Measurements from ENCODE around the gene ZNF683. TPM values are rescaled to one million over a fixed set of nuclear protein-coding genes. Genes with fewer than 3 reads are reported as not detected.
"Not testable (repeated sequence)": the region's sequence is repeated elsewhere in the genome, so short reads cannot be mapped to it uniquely, and the experiment has no call there.

ZNF683 gene
- total and polyA plus RNA-seq, 2 donors = 0.19 TPM; not detected in 1

DNA sequence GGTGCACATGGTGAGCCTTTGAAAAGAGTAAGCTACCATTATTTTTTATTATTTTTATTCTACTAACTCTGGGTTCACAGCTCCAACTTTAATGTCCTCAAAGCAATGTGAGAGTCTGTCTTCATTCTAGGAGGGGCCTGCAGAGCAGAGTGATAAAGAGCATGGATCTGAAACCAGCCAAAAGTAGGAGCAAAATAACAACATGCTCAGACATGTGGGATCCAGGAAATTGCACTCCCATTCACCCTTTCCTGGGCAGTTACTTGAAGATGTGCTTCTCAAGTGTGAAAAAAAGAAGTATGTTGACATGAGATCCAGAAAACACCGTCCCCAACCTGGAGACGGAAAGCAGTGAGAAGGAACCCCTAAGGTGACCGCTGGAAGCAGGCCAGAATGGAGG, 29.3 kb upstream of the ZNF683 start:
- Histone ChIP-seq H3K36me3 (ENCODE audit: insufficient read depth) (no peaks in the 10 kb centered on the region), H3K4me1 (ENCODE audit: insufficient read depth) (no peaks in the 10 kb centered on the region), H3K27ac (ENCODE audit: low read depth) (no peak overlapping the region), H3K4me3 (ENCODE audit: low read depth, low read length) (no peak overlapping the region)
- DNase-seq (ENCODE audit: extremely low spot score) = no peak
- WGBS = 77% methylated on average over 3 of the region's 3 CpGs

GRCh38 chr1:26399034-26399433, 26.5 kb upstream of the ZNF683 start:
- Histone ChIP-seq H3K4me1 (ENCODE audit: insufficient read depth) (no peaks in the 10 kb centered on the region), H3K27ac (ENCODE audit: low read depth) (no peak overlapping the region), H3K36me3 (ENCODE audit: insufficient read depth) (no peaks in the 10 kb centered on the region), H3K4me3 (ENCODE audit: low read depth, low read length) (no peak overlapping the region)
- WGBS = 79% methylated on average over 3 of the region's 3 CpGs
- no peak for DNase-seq (ENCODE audit: extremely low spot score)

DNA sequence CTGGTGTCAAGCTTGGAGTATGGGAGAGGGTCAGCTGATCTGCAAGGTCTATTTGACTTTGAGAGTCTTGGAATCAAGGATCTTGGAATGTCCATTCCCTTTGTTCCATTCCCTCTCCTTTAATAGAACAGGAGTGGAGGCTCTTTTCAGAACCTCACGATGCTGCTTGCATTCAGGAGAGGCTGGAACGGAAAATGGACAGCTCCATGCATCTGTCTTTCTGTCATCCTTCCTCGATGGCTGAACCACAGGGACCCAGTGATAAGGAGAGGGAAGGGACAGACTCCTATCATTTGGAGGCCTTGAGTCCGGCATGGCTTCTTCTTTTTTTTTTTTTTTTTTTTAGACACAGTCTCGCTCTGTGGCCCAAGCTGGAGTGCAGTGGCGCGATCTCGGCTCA, 23.2 kb upstream of the ZNF683 start:
- H3K36me3 ChIP-seq (ENCODE audit: insufficient read depth) = no peaks in the 10 kb centered on the region
- H3K4me3 ChIP-seq (ENCODE audit: low read depth, low read length) = no peak overlapping the region
- 85% methylated on average over 8 of the region's 8 CpGs for WGBS
- DNase-seq (ENCODE audit: extremely low spot score) = no peak
- no peak overlapping the region for H3K27ac ChIP-seq (ENCODE audit: low read depth)
- no peaks in the 10 kb centered on the region for H3K4me1 ChIP-seq (ENCODE audit: insufficient read depth)

GRCh38 chr1:26391450-26391849, 18.9 kb upstream of the ZNF683 start:
- H3K4me3 ChIP-seq (ENCODE audit: low read depth, low read length) = no peak overlapping the region
- H3K36me3 ChIP-seq (ENCODE audit: insufficient read depth) = no peaks in the 10 kb centered on the region
- H3K4me1 ChIP-seq (ENCODE audit: insufficient read depth) = no peaks in the 10 kb centered on the region
- no peak overlapping the region for H3K27ac ChIP-seq (ENCODE audit: low read depth)
- WGBS = 3% methylated on average over 3 of the region's 3 CpGs
- DNase-seq (ENCODE audit: extremely low spot score) = no peak

DNA sequence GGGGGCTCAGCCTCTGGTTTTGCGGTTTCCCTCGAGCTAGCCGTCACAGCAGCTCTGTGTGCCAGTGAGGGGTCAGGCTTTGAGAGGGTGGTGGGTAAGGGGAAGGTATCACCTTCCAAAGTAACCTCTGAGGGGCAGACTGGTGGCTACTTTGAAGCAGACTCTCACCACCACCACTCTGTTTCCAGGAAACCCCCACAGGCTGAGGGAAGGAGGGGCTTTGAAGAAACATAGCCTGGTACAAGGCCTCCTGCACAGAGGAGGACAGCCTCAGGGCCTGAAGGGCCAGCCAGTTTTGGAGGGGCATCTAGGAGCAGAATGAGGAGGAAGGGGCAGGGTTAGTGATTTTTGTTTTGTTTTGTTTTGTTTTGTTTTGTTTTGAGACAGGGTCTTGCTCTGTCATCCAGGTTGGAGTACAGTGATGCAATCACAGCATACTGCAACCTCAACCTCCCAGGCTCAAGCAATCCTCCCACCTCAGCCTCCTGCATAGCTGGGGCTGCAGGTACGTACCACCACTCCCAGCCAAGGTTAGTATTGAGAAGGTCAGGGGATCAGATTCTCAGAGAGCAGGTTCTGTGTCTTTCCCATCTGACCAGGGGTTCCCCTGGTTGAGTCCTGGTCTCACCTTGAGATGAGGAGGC, 17.2 kb upstream of the ZNF683 start:
- no peak overlapping the region for H3K27ac ChIP-seq (ENCODE audit: low read depth)
- no peak overlapping the region for H3K4me3 ChIP-seq (ENCODE audit: low read depth, low read length)
- H3K4me1 ChIP-seq (ENCODE audit: insufficient read depth) = no peaks in the 10 kb centered on the region
- no peaks in the 10 kb centered on the region for H3K36me3 ChIP-seq (ENCODE audit: insufficient read depth)
- DNase-seq (ENCODE audit: extremely low spot score) = no peak
- WGBS = 63% methylated on average over 4 of the region's 4 CpGs

DNA sequence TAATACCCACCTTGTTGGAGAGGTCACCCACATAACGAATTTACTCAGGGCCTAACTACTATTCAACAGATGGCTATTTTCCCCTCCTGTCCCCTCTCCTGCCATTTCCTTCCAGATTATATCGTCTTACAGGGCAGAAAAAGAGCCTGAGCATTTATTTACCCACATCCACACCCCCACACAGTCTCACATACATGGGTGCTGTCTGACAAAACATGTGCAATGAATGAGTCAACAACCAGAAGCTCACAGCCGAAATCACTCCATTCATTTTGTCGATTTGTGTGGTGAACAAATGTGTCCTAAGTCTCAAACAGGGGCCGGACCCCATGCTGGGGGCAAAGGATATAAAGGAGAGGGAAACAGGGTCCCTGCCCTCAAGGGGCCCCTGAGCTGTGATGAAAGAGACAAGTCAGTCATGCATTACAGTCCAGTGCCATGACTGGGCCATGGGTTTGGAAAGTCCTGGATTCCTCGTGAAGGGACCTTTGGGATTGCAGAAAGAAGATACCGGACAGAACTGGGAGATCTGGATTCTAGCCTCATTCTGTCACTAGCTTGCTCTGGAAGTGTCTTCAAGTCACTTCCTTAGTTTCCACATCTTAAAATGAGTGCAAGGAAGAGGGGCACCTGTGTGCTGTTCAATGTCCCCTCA, 16.4 kb upstream of the ZNF683 start:
- Histone ChIP-seq H3K4me1 (ENCODE audit: insufficient read depth) (no peaks in the 10 kb centered on the region), H3K36me3 (ENCODE audit: insufficient read depth) (no peaks in the 10 kb centered on the region), H3K4me3 (ENCODE audit: low read depth, low read length) (no peak overlapping the region), H3K27ac (ENCODE audit: low read depth) (no peak overlapping the region)
- 72% methylated on average over 7 of the region's 7 CpGs for WGBS
- no peak for DNase-seq (ENCODE audit: extremely low spot score)

GRCh38 chr1:26387447-26387846, 14.9 kb upstream of the ZNF683 start:
- 72% methylated on average over 7 of the region's 7 CpGs for WGBS
- H3K27ac ChIP-seq (ENCODE audit: low read depth) = no peak overlapping the region

GRCh38 chr1:26385063-26385462, 12.5 kb upstream of the ZNF683 start:
- WGBS = 94% methylated on average over 3 of the region's 3 CpGs
- H3K36me3 ChIP-seq (ENCODE audit: insufficient read depth); H3K27ac ChIP-seq (ENCODE audit: low read depth): not testable (repeated sequence)

More at GRCh38 chr1:26387447-26387846, 14.9 kb upstream of the ZNF683 start:
- H3K4me3 ChIP-seq (ENCODE audit: low read depth, low read length) = no peak overlapping the region
- no peaks in the 10 kb centered on the region for H3K36me3 ChIP-seq (ENCODE audit: insufficient read depth)
- no peak for DNase-seq (ENCODE audit: extremely low spot score)
- no peaks in the 10 kb centered on the region for H3K4me1 ChIP-seq (ENCODE audit: insufficient read depth)

DNA sequence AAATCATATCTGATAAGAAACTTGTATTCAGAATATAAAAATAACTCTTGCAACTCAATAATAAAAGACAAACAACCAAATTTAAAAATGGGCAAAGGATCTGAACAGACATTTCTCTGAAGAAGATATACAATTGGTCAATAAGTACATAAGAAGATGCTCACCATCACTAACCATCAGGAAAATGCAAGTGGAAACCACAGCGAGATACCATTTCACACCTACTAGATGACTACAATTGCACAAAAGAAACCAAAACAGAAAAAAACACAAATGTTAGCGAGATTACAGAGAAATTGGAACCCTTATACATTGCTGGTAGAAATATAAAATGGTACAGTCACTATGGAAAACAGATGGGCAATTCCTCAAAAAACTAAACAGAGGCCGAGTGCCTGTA, 11.5 kb upstream of the ZNF683 start:
- WGBS = 78% methylated on average over 3 of the region's 3 CpGs
- H3K27ac ChIP-seq (ENCODE audit: low read depth) = no peak overlapping the region

More at GRCh38 chr1:26385063-26385462, 12.5 kb upstream of the ZNF683 start:
- not testable (repeated sequence) for H3K4me3 ChIP-seq (ENCODE audit: low read depth, low read length); DNase-seq (ENCODE audit: extremely low spot score); H3K4me1 ChIP-seq (ENCODE audit: insufficient read depth)

DNA sequence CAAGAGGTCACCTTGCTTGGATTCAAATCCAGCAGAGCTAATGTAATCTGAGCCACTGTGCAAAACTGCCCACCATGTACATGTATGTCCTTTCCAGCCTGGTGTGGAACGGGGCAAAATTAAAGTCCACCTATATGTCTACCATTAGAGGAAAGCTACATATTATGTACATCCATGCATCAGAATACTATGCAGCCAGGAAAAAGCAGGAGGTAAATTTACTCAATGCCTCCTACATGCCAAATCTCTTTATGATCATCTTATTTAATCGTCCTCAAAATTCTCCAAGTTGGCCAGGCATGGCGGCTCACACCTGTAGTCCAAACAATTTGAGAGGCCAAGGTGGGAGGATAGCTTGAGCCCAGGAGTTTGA, 6.3 kb upstream of the ZNF683 start:
- Histone ChIP-seq H3K36me3 (ENCODE audit: insufficient read depth) (no peaks in the 10 kb centered on the region), H3K4me3 (ENCODE audit: low read depth, low read length) (no peak overlapping the region), H3K27ac (ENCODE audit: low read depth) (no peak overlapping the region), H3K4me1 (ENCODE audit: insufficient read depth) (no peaks in the 10 kb centered on the region)
- no peak for DNase-seq (ENCODE audit: extremely low spot score)
- WGBS = 96% methylated on average over 3 of the region's 3 CpGs

More for the DNA sequence above, 11.5 kb upstream of the ZNF683 start:
- Histone ChIP-seq H3K4me1 (ENCODE audit: insufficient read depth) (no peaks in the 10 kb centered on the region), H3K4me3 (ENCODE audit: low read depth, low read length) (no peak overlapping the region), H3K36me3 (ENCODE audit: insufficient read depth) (no peaks in the 10 kb centered on the region)
- no peak for DNase-seq (ENCODE audit: extremely low spot score)

- DNase-seq (ENCODE audit: extremely low spot score) = no peak
- 34% methylated on average over 5 of the region's 5 CpGs for whole genome bisulfite sequencing
- H3K27ac ChIP-seq (ENCODE audit: low read depth) = no peak overlapping the region
Observed at GRCh38 chr1:26378088-26378878, 5.7 kb upstream of the ZNF683 start.

GRCh38 chr1:26376050-26376449, 3.5 kb upstream of the ZNF683 start:
- H3K27ac ChIP-seq (ENCODE audit: low read depth) = no peak overlapping the region
- H3K4me3 ChIP-seq (ENCODE audit: low read depth, low read length) = no peak overlapping the region
- no peak for DNase-seq (ENCODE audit: extremely low spot score)
- H3K4me1 ChIP-seq (ENCODE audit: insufficient read depth) = no peaks in the 10 kb centered on the region
- no peaks in the 10 kb centered on the region for H3K36me3 ChIP-seq (ENCODE audit: insufficient read depth)
- 92% methylated on average over 4 of the region's 4 CpGs for WGBS

More at GRCh38 chr1:26378088-26378878, 5.7 kb upstream of the ZNF683 start:
- Histone ChIP-seq H3K4me1 (ENCODE audit: insufficient read depth) (no peaks in the 10 kb centered on the region), H3K36me3 (ENCODE audit: insufficient read depth) (no peaks in the 10 kb centered on the region), H3K4me3 (ENCODE audit: low read depth, low read length) (no peak overlapping the region)

GRCh38 chr1:26375081-26375480, 2.5 kb upstream of the ZNF683 start:
- no peak overlapping the region for H3K27ac ChIP-seq (ENCODE audit: low read depth)
- H3K36me3 ChIP-seq (ENCODE audit: insufficient read depth) = no peaks in the 10 kb centered on the region
- no peak overlapping the region for H3K4me3 ChIP-seq (ENCODE audit: low read depth, low read length)
- no peak for DNase-seq (ENCODE audit: extremely low spot score)
- 47% methylated on average over 6 of the region's 6 CpGs for WGBS
- no peaks in the 10 kb centered on the region for H3K4me1 ChIP-seq (ENCODE audit: insufficient read depth)

GRCh38 chr1:26374361-26374760, 1.8 kb upstream of the ZNF683 start:
- H3K4me3 ChIP-seq (ENCODE audit: low read depth, low read length); H3K36me3 ChIP-seq (ENCODE audit: insufficient read depth); DNase-seq (ENCODE audit: extremely low spot score); H3K4me1 ChIP-seq (ENCODE audit: insufficient read depth); H3K27ac ChIP-seq (ENCODE audit: low read depth): not testable (repeated sequence)
- WGBS = 53% methylated on average over 2 of the region's 2 CpGs

Measured in urinary bladder (tissue), 4 donors.